ENCODE measurements around the gene CYP46A1. TPM values are rescaled to one million over a fixed set of nuclear protein-coding genes. Genes with fewer than 3 reads are reported as not detected.

The CYP46A1 gene
- total RNA-seq, 4 donors from 2014 or later = 0.04 to 1.1 TPM; not detected in 2

DNA sequence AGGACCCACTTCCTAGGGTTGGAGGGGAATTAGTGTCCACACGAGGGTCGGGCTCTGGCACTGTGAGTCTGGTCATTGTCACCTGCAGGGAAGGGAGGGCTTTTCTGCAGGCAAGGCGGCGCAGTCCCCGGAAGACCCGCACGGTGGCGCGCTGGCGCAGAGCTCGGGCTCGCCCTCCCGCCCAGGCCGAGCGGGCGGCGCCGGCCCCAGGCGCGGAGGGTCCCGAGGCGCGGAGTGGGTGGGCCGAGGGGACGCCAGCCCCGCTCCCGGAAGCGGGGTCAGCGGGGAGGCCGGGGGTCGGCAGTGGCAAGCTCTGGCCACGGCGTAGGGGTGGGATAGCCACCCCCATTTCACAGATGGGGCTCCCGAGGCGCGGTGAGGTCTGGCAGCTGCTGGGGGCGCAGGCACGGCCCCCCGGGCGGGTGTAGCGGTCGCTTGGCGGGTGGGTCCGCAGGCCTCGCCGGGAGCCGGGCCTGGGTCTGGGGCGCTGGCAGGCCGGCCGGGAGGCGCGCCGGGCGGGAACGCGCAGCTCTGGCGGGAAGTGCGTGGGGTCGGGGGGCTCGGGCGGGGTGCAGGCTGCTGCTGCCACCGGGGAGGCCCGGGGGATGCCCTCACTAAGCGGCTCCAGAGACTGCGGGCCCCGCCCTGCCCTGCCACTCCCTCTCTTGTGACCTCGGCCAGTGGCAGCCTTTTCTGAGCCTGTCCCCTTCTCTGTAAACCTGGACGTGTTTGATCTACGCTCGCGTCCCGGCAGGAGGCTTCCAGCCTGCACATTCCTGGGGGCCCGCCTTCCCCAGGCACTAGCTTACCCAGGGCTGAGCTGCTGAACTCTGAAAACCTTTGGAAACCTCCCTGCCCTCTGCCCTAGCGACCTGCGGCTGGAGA lies 46.1 kb downstream of the CYP46A1 start:
- intact Hi-C loops (cut with DNase I) = loop anchor here (5.0 to 10.0 kb wide), 2 partner anchors 65 to 157 kb away; partner anchors contain the start of gene EML1
- Histone ChIP-seq H3K4me1 (peaks cover 6 to 50% (median 13%) of the 10 kb centered on the region in 3 donors), H3K27ac (peak overlapping the region in 2 of 4 donors; percentile 24 to 51)

DNA sequence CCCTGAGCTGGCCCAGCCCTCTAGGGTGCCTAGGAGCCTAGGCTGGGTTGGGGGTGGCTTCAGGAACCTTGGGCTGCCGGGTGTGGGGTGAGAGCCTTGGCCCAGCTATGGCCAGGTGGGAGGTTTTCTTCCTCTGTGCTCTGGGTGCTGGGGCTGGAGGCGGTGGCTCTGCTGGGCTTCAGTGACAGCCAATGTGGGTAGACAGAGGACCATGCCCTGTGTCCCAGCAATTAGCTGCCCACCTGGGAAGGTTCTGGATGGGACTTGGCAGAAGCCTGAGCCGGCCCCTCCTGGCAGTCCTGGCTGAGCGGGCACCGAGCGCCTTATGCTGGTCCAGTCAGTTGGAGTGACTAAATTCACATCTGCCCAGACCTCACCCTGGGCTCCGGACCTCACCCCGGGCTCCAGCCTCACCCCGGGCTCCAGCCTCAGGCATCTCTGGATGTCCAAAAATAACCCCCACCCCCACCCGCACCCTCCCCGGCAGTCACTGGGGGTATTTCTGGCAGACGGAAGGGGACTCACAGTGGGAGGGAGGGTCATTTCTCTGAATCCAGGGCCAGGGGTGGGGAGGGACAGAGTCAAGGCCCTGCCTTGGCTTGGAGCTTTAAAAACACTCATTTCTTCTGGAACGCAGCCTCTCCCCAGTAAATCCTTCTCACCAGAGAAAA lies 46.9 kb downstream of the CYP46A1 start:
- no peak for DNase-seq
- WGBS, 2 donors = 50 to 78% methylated on average over 1 to 3 of the region's 13 CpGs
- no peak overlapping the region for H3K4me3 ChIP-seq
- peak overlapping the region in 2 of 4 donors; percentile 28 to 51 for H3K27ac ChIP-seq
- peaks cover 6 to 50% (median 13%) of the 10 kb centered on the region in 3 donors for H3K4me1 ChIP-seq
- H3K27me3 ChIP-seq = peaks cover 0 to 89% (median 0%) of the 10 kb centered on the region in 4 donors
- intact Hi-C loops (cut with DNase I) = loop anchor here (5.0 to 10.0 kb wide), 2 partner anchors 64 to 156 kb away; partner anchors contain the start of gene EML1
- TF ChIP-seq, protein P1, sequence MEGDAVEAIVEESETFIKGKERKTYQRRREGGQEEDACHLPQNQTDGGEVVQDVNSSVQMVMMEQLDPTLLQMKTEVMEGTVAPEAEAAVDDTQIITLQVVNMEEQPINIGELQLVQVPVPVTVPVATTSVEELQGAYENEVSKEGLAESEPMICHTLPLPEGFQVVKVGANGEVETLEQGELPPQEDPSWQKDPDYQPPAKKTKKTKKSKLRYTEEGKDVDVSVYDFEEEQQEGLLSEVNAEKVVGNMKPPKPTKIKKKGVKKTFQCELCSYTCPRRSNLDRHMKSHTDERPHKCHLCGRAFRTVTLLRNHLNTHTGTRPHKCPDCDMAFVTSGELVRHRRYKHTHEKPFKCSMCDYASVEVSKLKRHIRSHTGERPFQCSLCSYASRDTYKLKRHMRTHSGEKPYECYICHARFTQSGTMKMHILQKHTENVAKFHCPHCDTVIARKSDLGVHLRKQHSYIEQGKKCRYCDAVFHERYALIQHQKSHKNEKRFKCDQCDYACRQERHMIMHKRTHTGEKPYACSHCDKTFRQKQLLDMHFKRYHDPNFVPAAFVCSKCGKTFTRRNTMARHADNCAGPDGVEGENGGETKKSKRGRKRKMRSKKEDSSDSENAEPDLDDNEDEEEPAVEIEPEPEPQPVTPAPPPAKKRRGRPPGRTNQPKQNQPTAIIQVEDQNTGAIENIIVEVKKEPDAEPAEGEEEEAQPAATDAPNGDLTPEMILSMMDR (IDR thresholded peaks at IDR 0.05) = no peak
- TF ChIP-seq POLR2A (IDR thresholded peaks at IDR 0.05) = no peak
- H3K9me3 ChIP-seq = no peaks in the 10 kb centered on the region
- H3K36me3 ChIP-seq = no peaks in the 10 kb centered on the region

More for the DNA sequence above, 46.1 kb downstream of the CYP46A1 start:
- H3K4me3 ChIP-seq = peak overlapping the region; percentile 31 to 71 (median 51)
- H3K27me3 ChIP-seq = peaks cover 0 to 89% (median 0%) of the 10 kb centered on the region in 4 donors
- no peak for DNase-seq
- WGBS, 2 donors = 0 to 2% methylated on average over 1 to 11 of the region's 75 CpGs
- H3K9me3 ChIP-seq = no peaks in the 10 kb centered on the region
- TF ChIP-seq, protein P1 (IDR thresholded peaks at IDR 0.05) = peak in 5 of 6 experiments; percentile 76 to 92 (median 86)
- no peak for TF ChIP-seq POLR2A (IDR thresholded peaks at IDR 0.05)
- H3K36me3 ChIP-seq = no peaks in the 10 kb centered on the region

DNA sequence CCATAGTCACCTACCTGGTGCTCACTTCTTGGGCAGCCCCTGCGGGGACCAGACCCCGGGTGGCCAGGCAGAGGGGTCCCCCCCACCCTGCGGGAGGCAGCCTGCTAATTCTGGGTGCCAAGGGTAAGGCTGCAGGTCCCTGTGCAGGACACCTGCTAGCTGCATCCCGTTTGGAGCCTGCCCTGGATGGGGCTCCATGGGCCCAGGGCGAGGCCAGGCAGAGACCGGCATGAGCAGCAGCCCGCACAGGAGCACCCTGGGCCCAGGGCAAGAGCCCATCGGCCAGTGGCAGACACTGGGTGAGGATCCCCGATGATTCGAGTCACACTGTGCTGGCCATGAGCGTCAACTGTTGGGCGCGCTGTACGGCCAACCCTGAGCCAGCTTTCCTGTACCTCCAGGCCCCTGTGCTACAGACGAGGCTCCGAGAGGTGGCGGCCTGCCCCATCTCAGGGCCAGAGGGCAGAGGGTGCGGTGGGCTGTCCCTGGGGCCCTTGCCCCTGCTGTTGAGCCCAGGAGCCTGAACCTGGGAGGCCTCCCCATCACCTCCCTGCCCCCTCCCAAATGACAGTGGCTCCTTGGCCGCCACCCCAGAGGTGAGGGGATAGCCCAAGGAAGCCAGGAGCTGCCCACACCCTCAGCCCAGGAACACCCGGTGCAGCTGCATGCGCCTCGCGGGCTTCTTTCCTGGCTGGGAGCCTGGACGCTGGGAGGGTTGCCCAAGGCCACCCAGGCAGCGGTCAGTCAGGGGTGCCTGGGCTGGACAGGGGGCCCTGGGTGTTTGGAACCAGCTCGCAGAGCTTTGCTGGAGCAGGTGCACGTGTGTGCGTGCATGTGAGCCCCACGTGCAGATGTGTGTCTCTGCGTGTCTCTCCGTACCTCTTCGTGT lies 47.7 kb downstream of the CYP46A1 start:
- Histone ChIP-seq H3K4me1 (peaks cover 8 to 56% (median 13%) of the 10 kb centered on the region in 3 donors), H3K4me3 (no peak overlapping the region), H3K27ac (peak overlapping the region in 2 of 4 donors; percentile 28 to 51), H3K9me3 (no peaks in the 10 kb centered on the region), H3K36me3 (no peaks in the 10 kb centered on the region), H3K27me3 (peaks cover 0 to 85% (median 0%) of the 10 kb centered on the region in 4 donors)
- no peak for DNase-seq
- intact Hi-C loops (cut with DNase I) = loop anchor here (5.0 to 10.0 kb wide), 2 partner anchors 63 to 156 kb away; partner anchors contain the start of gene EML1
- no CpG with 5 or more reads among the region's 32 CpGs for WGBS, 2 donors
- TF ChIP-seq, protein P1 (IDR thresholded peaks at IDR 0.05) = no peak
- no peak for TF ChIP-seq POLR2A (IDR thresholded peaks at IDR 0.05)

DNA sequence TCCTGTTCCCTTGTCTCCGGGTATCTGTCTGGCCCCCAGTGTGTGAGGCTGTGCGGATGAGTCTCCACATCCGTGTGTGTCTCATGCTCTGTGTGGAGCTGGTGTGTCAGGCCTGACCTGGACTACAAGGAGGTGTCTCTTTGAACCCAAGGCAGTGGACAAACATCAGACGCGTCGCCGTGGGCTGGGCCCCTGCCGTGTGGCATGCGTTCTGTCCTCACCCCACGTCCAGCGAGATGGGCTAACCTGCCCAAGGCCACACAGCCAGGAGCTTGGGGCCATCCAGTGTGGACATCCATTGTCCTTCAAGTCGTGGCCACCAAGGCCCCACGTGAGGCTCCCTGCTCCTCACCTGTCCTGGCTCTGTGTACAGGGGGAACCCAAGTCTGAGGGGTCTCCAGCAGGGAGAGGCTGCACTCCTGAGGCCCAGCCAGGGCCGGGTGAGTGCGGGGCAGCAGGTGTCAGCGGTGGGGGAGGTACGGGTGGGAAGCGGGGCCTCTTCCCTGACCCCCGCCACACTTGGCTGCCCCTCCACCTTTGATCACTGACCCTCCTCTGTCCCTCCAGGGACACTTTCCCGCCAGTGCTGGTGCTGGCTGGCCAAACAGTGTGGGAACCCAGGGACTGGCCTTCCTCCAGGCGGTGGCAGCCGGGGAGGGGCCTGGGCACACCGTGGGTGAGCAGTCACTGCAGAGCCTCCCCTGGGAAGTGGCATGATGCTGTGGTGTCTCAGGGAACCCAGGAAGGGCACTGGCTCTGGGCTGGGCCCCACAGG lies 48.5 kb downstream of the CYP46A1 start:
- Histone ChIP-seq H3K27me3 (peaks cover 0 to 85% (median 0%) of the 10 kb centered on the region in 4 donors), H3K4me3 (no peak overlapping the region), H3K9me3 (no peaks in the 10 kb centered on the region), H3K27ac (no peak overlapping the region), H3K36me3 (no peaks in the 10 kb centered on the region), H3K4me1 (peaks cover 13 to 64% (median 14%) of the 10 kb centered on the region in 3 donors)
- TF ChIP-seq, protein P1 (IDR thresholded peaks at IDR 0.05) = no peak
- no peak for TF ChIP-seq POLR2A (IDR thresholded peaks at IDR 0.05)
- intact Hi-C loops (cut with DNase I) = loop anchor here (5.0 to 10.0 kb wide), 2 partner anchors 62 to 155 kb away; partner anchors contain the start of gene EML1
- 58 to 74% methylated on average over 3 to 5 of the region's 23 CpGs for WGBS, 2 donors
- DNase-seq = no peak
